Spleen (tissue), 7 donors: ENCODE measurements around the gene HDAC5.

ENCODE experiments used
- CTCF ChIP-seq, 11 experiments: fragments of 200-600 bp in 7 of 11; fragments of 450-650 bp in 4 of 11; sonication (generic) in 4 of 11; IDR thresholded peaks in 8 of 11; conservative IDR thresholded peaks in 3 of 11; 1 replicate in 7 of 11; 2 replicates in 4 of 11; pipeline versions ENCODE4 v1.4.0 to v1.8.0; 2016 to 2021; ENCODE audit warnings: antibody characterized with exemption in 11 of 11, inconsistent platforms in 4 of 11, mild to moderate bottlenecking in 1 of 11
- POLR2A ChIP-seq, 3 donors: fragments of 450-650 bp; IDR thresholded peaks; one replicate each; pipeline ENCODE4 v1.5.1; 2017; ENCODE audit warnings: antibody characterized with exemption in 3 of 3, mild to moderate bottlenecking in 1 of 3
- donor health status: DM: no; HTN: no; CAD: no; lungs with moderate emphysema.
- donor health status: DM: no; HTN: no; CAD: no.
- donor health status: DM: no; HTN: no; CAD: no.

- TF ChIP-seq CTCF (IDR thresholded peaks at IDR 0.05 in 8 of 11, conservative IDR thresholded peaks at IDR 0.05 in 3 of 11) (no peak), POLR2A (IDR thresholded peaks at IDR 0.05) (no peak)
Measured at GRCh38 chr17:44146375-44147346, 23.2 kb upstream of the HDAC5 start.
